Right ventricle myocardium inferior (tissue), 1 donor: ENCODE data around the gene CLIC3. TPM values are rescaled to one million over a fixed set of nuclear protein-coding genes. Genes with fewer than 3 reads are reported as not detected.

Source experiments
- ATAC-seq: fragments of 200-7000 bp; cut with Tn5 transposase; one replicate; pipeline ENCODE4 v1.9.1; 2020; ENCODE audit warnings: mild to moderate bottlenecking, moderate library complexity
- DNase-seq: peaks from one replicate; pipeline ENCODE4 v3.0.0; 2021; ENCODE audit errors: missing footprints
- intact Hi-C: fragments of 100-400 bp; cut with DNase I; formaldehyde crosslinking; loops from one replicate; pipeline ENCODE4 v1.11.0; 2022
- total RNA-seq: library from RNA; stranded (reverse); fragmentation: NEBNext Ultra II Directional; extraction: Animal tissue kit (Norgen Biotek cat#: 25700); gene quantifications from one replicate; pipeline ENCODE4 v1.2.1, GENCODE V29; 2021
- donor health status: DM: no; HTN: yes; CAD: no; lungs with severe emphysema.

The CLIC3 gene
- total RNA-seq, 1 donor from 2014 or later: 1.1 TPM

- intact Hi-C loops: loop anchor here (1.0 to 2.0 kb wide), 2 partner anchors 28 to 40 kb away; no protein-coding TSS in a partner anchor
- DNase-seq (peak; percentile 34), ATAC-seq (peak; percentile 46)
Observed at GRCh38 chr9:136950656-136951276, 45.6 kb downstream of the CLIC3 start.

GRCh38 chr9:136949817-136950655 lies 46.3 kb downstream of the CLIC3 start:
- intact Hi-C loops: loop anchor here (1.0 to 2.0 kb wide), 3 partner anchors 28 to 85 kb away; no protein-coding TSS in a partner anchor
- ATAC-seq (peak; percentile 89), DNase-seq (peak; percentile 98)

- ATAC-seq (no peak), DNase-seq (peak; percentile 56)
- intact Hi-C loops: loop anchor here (2.0 kb wide), 1 partner anchor 85 kb away; no protein-coding TSS in a partner anchor
Observed at GRCh38 chr9:136949239-136949816, 47.0 kb downstream of the CLIC3 start.

GRCh38 chr9:136947955-136948510 lies 48.3 kb downstream of the CLIC3 start:
- peak; percentile 86 for DNase-seq
- no peak for ATAC-seq
- intact Hi-C loops: loop anchor here (2.0 kb wide), 1 partner anchor 87 kb away; no protein-coding TSS in a partner anchor

GRCh38 chr9:136947028-136947891 lies 49.1 kb downstream of the CLIC3 start:
- intact Hi-C loops: no loop called here
- DNase-seq: peak; percentile 65
- no peak for ATAC-seq

GRCh38 chr9:136946228-136947027 lies 49.9 kb downstream of the CLIC3 start:
- ATAC-seq (no peak), DNase-seq (no peak)
- intact Hi-C loops: no loop called here

- no peak for ATAC-seq
- DNase-seq: peak; percentile 76
- intact Hi-C loops: loop anchor here (2.0 kb wide), 1 partner anchor 155 kb away; the partner anchor contains the start of gene TMEM141
Observed at GRCh38 chr9:136945333-136946227, 50.8 kb downstream of the CLIC3 start.

Other genes with a start within 250 kb of the CLIC3 start
- gene LCN6, start 248.0 kb downstream of the CLIC3 start, total RNA-seq: 22.2 TPM
- gene LCN8, start 238.3 kb downstream of the CLIC3 start, total RNA-seq: not detected
- 0.46 TPM for gene LCN15, start 232.1 kb downstream of the CLIC3 start, total RNA-seq
- 75.9 TPM for gene TMEM141, start 205.2 kb downstream of the CLIC3 start, total RNA-seq
- gene CCDC183, start 200.2 kb downstream of the CLIC3 start, total RNA-seq: 1.6 TPM
- 69.5 TPM for gene RABL6, start 188.6 kb downstream of the CLIC3 start, total RNA-seq
- 8.6 TPM for gene AJM1, start 154.1 kb downstream of the CLIC3 start, total RNA-seq
- gene PHPT1, start 147.2 kb downstream of the CLIC3 start, total RNA-seq: 358 TPM
- gene MAMDC4, start 144.2 kb downstream of the CLIC3 start, total RNA-seq: 12.8 TPM
- 358 TPM for gene EDF1, start 130.3 kb downstream of the CLIC3 start, total RNA-seq
- gene TRAF2, start 110.1 kb downstream of the CLIC3 start, total RNA-seq: 12.6 TPM
- gene FBXW5, start 51.8 kb downstream of the CLIC3 start, total RNA-seq: 143 TPM
- gene C8G, start 51.3 kb downstream of the CLIC3 start, total RNA-seq: 1.3 TPM
- 2.9 TPM for gene LCN12, start 44.3 kb downstream of the CLIC3 start, total RNA-seq
- 6,282 TPM for gene PTGDS, start 19.1 kb downstream of the CLIC3 start, total RNA-seq
- gene LCNL1, start 13.6 kb downstream of the CLIC3 start, total RNA-seq: 8.6 TPM
- gene PAXX, start 4.1 kb downstream of the CLIC3 start, total RNA-seq: 26.9 TPM
- 28.2 TPM for gene ABCA2, start 31.7 kb upstream of the CLIC3 start, total RNA-seq
- gene FUT7, start 35.5 kb upstream of the CLIC3 start, total RNA-seq: 0.11 TPM
- gene NPDC1, start 49.6 kb upstream of the CLIC3 start, total RNA-seq: 69.0 TPM
- gene ENTPD2, start 57.5 kb upstream of the CLIC3 start, total RNA-seq: 2.7 TPM
- gene SAPCD2, start 74.0 kb upstream of the CLIC3 start, total RNA-seq: 0.22 TPM
- 13.6 TPM for gene UAP1L1, start 80.9 kb upstream of the CLIC3 start, total RNA-seq
- 20.4 TPM for gene MAN1B1, start 90.4 kb upstream of the CLIC3 start, total RNA-seq
- gene DPP7, start 118.2 kb upstream of the CLIC3 start, total RNA-seq: 143 TPM
- gene GRIN1, start 142.6 kb upstream of the CLIC3 start, total RNA-seq: not detected
- not detected for gene LRRC26, start 173.5 kb upstream of the CLIC3 start, total RNA-seq
- not detected for gene TMEM210, start 175.5 kb upstream of the CLIC3 start, total RNA-seq
- gene ANAPC2, start 192.0 kb upstream of the CLIC3 start, total RNA-seq: 35.0 TPM
- gene SSNA1, start 192.1 kb upstream of the CLIC3 start, total RNA-seq: 70.7 TPM
- gene TPRN, start 204.2 kb upstream of the CLIC3 start, total RNA-seq: 27.9 TPM
- gene TMEM203, start 209.1 kb upstream of the CLIC3 start, total RNA-seq: 44.6 TPM
- gene NDOR1, start 209.1 kb upstream of the CLIC3 start, total RNA-seq: 5.9 TPM
- gene RNF208, start 225.7 kb upstream of the CLIC3 start, total RNA-seq: 26.0 TPM
- gene CYSRT1, start 228.6 kb upstream of the CLIC3 start, total RNA-seq: not detected
- gene RNF224, start 230.9 kb upstream of the CLIC3 start, total RNA-seq: not detected
- gene SLC34A3, start 234.3 kb upstream of the CLIC3 start, total RNA-seq: not detected
- gene TUBB4B, start 244.7 kb upstream of the CLIC3 start, total RNA-seq: 620 TPM